ENCODE data around the gene TMEM39A.

GRCh38 chr3:119428538-119428937 lies 34.9 kb downstream of the TMEM39A start:
- TF ChIP-seq CTCF (IDR thresholded peaks at IDR 0.05): no peak
- TF ChIP-seq POLR2A (IDR thresholded peaks at IDR 0.05): no peak
